ENCODE results near the gene SUPV3L1.

The SUPV3L1 gene

DNA sequence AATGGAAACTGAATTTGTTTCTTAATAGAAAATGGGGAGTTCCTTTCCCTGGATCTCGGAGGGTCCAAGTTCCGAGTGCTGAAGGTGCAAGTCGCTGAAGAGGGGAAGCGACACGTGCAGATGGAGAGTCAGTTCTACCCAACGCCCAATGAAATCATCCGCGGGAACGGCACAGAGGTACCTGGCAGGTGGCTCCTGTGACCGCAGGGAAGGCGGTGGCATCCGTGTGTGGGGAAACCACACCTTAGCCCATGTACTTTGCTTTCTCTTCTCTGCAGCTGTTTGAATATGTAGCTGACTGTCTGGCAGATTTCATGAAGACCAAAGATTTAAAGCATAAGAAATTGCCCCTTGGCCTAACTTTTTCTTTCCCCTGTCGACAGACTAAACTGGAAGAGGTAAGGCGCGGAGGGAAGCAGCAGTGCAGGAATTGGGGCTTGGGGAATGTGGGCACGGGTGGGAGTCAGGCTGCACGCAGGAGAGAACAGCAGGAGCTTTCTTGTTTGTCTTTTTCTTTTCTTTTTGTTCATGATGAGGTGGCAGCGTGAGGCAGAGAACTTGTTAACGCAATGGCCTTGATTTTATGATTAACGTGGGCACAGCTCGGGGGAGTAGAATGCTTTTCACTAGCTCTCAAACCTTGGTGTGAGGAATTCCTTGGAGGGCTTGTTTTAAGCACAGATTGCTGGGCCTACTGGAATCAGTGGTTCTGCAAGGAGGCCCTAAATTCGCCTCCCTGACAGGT is 52.9 kb downstream of the SUPV3L1 start:
- no peak overlapping the region for H3K4me2 ChIP-seq (ENCODE audit: low read length)
- H3K36me3 ChIP-seq (ENCODE audit: insufficient read depth, low read length), result no peaks in the 10 kb centered on the region
- no peak overlapping the region for H3K27ac ChIP-seq (ENCODE audit: low read depth, low read length, poor library complexity, severe bottlenecking)
- H3K4me3 ChIP-seq (ENCODE audit: low read depth, low read length, poor library complexity, severe bottlenecking), result no peak overlapping the region
- H2AFZ ChIP-seq (ENCODE audit: low read length), result no peak overlapping the region
- H3K9me3 ChIP-seq (ENCODE audit: low read length), result no peaks in the 10 kb centered on the region
- H3K9ac ChIP-seq (ENCODE audit: low read length), result no peak overlapping the region
- H4K20me1 ChIP-seq (ENCODE audit: insufficient read depth, low read length), result no peaks in the 10 kb centered on the region
- no peak for TF ChIP-seq EZH2 (IDR thresholded peaks at IDR 0.05; ENCODE audit: borderline replicate concordance, low read length)
- TF ChIP-seq, protein P1, sequence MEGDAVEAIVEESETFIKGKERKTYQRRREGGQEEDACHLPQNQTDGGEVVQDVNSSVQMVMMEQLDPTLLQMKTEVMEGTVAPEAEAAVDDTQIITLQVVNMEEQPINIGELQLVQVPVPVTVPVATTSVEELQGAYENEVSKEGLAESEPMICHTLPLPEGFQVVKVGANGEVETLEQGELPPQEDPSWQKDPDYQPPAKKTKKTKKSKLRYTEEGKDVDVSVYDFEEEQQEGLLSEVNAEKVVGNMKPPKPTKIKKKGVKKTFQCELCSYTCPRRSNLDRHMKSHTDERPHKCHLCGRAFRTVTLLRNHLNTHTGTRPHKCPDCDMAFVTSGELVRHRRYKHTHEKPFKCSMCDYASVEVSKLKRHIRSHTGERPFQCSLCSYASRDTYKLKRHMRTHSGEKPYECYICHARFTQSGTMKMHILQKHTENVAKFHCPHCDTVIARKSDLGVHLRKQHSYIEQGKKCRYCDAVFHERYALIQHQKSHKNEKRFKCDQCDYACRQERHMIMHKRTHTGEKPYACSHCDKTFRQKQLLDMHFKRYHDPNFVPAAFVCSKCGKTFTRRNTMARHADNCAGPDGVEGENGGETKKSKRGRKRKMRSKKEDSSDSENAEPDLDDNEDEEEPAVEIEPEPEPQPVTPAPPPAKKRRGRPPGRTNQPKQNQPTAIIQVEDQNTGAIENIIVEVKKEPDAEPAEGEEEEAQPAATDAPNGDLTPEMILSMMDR (IDR thresholded peaks at IDR 0.05; ENCODE audit: low read length), result no peak
- peaks cover 12% of the 10 kb centered on the region for H3K4me1 ChIP-seq (ENCODE audit: insufficient read depth, low read length, severe bottlenecking)
- no peaks in the 10 kb centered on the region for H3K9me2 ChIP-seq (ENCODE audit: low read depth, low read length)
- no peaks in the 10 kb centered on the region for H3F3A ChIP-seq (ENCODE audit: insufficient read depth, low read length)
- H3K79me2 ChIP-seq (ENCODE audit: insufficient read depth, low read length), result no peaks in the 10 kb centered on the region
- H3K27me3 ChIP-seq (ENCODE audit: insufficient read depth, low read length), result no peaks in the 10 kb centered on the region

DNA sequence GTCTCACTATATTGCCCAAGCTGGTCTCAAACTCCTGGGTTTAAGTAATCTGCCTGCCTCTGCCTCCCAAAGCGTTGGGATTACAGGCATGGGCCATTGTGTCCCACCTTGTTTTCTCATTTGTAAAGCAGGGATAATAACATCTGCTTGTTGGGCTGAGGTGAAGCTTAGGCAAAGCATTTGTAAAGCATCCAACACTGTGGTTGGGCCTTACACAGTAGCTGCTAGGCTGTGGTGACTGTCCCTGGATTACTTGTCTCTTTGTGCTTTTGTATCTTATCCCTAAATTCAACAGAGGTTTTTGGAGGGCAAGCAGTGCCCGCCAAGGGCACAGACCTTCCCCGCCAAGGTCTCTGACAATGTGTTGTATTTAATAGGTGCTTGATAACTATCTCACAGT is 54.4 kb downstream of the SUPV3L1 start:
- H3K4me2 ChIP-seq (ENCODE audit: low read length), result no peak overlapping the region
- no peaks in the 10 kb centered on the region for H3K36me3 ChIP-seq (ENCODE audit: insufficient read depth, low read length)
- no peaks in the 10 kb centered on the region for H3K79me2 ChIP-seq (ENCODE audit: insufficient read depth, low read length)
- no peak overlapping the region for H2AFZ ChIP-seq (ENCODE audit: low read length)
- no peaks in the 10 kb centered on the region for H3K9me2 ChIP-seq (ENCODE audit: low read depth, low read length)
- TF ChIP-seq, protein P1 (IDR thresholded peaks at IDR 0.05; ENCODE audit: low read length), result no peak
- no peak for TF ChIP-seq EZH2 (IDR thresholded peaks at IDR 0.05; ENCODE audit: borderline replicate concordance, low read length)
- no peak overlapping the region for H3K27ac ChIP-seq (ENCODE audit: low read depth, low read length, poor library complexity, severe bottlenecking)
- H3K9ac ChIP-seq (ENCODE audit: low read length), result no peak overlapping the region
- no peaks in the 10 kb centered on the region for H3K9me3 ChIP-seq (ENCODE audit: low read length)
- no peak overlapping the region for H3K4me3 ChIP-seq (ENCODE audit: low read depth, low read length, poor library complexity, severe bottlenecking)
- peaks cover 2% of the 10 kb centered on the region for H3K4me1 ChIP-seq (ENCODE audit: insufficient read depth, low read length, severe bottlenecking)
- H4K20me1 ChIP-seq (ENCODE audit: insufficient read depth, low read length), result no peaks in the 10 kb centered on the region
- no peaks in the 10 kb centered on the region for H3F3A ChIP-seq (ENCODE audit: insufficient read depth, low read length)
- no peaks in the 10 kb centered on the region for H3K27me3 ChIP-seq (ENCODE audit: insufficient read depth, low read length)

DNA sequence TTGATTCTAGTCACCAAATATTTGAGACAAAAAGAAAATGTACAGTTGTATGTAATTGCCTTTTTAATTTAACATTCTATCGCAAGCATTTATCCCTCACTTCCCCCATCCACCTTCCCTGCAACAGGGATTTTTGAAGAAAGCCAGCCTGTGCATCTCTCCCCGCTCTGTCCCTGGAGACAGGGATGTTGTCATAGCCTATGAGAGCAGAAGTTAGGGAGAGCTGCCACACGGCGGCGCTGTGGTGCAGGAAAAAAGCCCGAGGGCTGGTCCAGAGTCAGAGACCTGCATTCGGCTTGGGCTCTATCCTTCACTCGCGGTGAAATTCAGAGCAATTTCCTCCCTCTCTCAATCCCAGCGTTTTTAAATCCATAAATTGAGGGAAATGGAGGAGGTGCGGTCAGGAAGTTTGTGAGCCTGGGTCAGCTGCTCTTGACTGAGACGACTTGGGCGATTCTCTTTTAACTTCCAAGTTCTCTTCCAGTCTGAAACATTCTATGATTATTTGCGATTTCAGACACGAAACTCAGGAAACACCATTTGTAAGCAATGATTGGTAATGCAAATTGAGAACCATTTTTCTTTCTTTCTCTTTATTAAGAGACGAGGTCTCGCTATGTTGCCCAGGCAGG is 57.6 kb downstream of the SUPV3L1 start:
- TF ChIP-seq EZH2 (IDR thresholded peaks at IDR 0.05; ENCODE audit: borderline replicate concordance, low read length), result no peak
- TF ChIP-seq, protein P1 (IDR thresholded peaks at IDR 0.05; ENCODE audit: low read length), result peak; percentile 90
- Histone ChIP-seq H3F3A (ENCODE audit: insufficient read depth, low read length) (no peaks in the 10 kb centered on the region), H3K4me2 (ENCODE audit: low read length) (no peak overlapping the region), H3K27ac (ENCODE audit: low read depth, low read length, poor library complexity, severe bottlenecking) (no peak overlapping the region), H3K27me3 (ENCODE audit: insufficient read depth, low read length) (no peaks in the 10 kb centered on the region), H3K9ac (ENCODE audit: low read length) (no peak overlapping the region), H3K4me1 (ENCODE audit: insufficient read depth, low read length, severe bottlenecking) (no peaks in the 10 kb centered on the region), H3K9me3 (ENCODE audit: low read length) (no peaks in the 10 kb centered on the region), H3K36me3 (ENCODE audit: insufficient read depth, low read length) (no peaks in the 10 kb centered on the region), H3K4me3 (ENCODE audit: low read depth, low read length, poor library complexity, severe bottlenecking) (no peak overlapping the region), H2AFZ (ENCODE audit: low read length) (no peak overlapping the region), H3K9me2 (ENCODE audit: low read depth, low read length) (no peaks in the 10 kb centered on the region), H3K79me2 (ENCODE audit: insufficient read depth, low read length) (no peaks in the 10 kb centered on the region), H4K20me1 (ENCODE audit: insufficient read depth, low read length) (no peaks in the 10 kb centered on the region)
